ENCODE measurements around the gene TAAR9.
"Not testable (repeated sequence)": the region's sequence is repeated elsewhere in the genome, so short reads cannot be mapped to it uniquely, and the experiment has no call there.

The TAAR9 gene

DNA sequence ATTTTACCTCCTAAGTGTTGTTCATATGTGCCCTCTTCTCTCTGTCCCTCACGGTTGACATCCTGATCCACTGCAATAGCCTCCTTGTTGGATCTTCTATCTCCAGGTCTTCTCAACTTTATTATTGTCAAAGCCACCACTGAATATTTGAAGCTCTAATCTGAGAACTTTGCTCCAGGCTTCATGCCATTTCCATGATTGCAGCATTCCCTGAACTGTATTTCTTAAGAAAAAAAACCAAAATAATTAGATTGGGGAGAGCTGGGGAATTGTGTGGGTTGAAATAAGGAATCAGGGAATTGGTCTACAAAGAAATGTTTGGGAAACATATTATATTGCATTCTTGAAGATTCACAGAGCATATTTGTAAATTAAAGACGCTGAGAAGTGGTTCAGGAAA, 22.7 kb upstream of the TAAR9 start:
- DNase-seq (ENCODE audit: low spot score): no peak
- TF ChIP-seq, protein P1, sequence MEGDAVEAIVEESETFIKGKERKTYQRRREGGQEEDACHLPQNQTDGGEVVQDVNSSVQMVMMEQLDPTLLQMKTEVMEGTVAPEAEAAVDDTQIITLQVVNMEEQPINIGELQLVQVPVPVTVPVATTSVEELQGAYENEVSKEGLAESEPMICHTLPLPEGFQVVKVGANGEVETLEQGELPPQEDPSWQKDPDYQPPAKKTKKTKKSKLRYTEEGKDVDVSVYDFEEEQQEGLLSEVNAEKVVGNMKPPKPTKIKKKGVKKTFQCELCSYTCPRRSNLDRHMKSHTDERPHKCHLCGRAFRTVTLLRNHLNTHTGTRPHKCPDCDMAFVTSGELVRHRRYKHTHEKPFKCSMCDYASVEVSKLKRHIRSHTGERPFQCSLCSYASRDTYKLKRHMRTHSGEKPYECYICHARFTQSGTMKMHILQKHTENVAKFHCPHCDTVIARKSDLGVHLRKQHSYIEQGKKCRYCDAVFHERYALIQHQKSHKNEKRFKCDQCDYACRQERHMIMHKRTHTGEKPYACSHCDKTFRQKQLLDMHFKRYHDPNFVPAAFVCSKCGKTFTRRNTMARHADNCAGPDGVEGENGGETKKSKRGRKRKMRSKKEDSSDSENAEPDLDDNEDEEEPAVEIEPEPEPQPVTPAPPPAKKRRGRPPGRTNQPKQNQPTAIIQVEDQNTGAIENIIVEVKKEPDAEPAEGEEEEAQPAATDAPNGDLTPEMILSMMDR (IDR thresholded peaks at IDR 0.05; ENCODE audit: extremely low read depth, missing control alignments): no peak

DNA sequence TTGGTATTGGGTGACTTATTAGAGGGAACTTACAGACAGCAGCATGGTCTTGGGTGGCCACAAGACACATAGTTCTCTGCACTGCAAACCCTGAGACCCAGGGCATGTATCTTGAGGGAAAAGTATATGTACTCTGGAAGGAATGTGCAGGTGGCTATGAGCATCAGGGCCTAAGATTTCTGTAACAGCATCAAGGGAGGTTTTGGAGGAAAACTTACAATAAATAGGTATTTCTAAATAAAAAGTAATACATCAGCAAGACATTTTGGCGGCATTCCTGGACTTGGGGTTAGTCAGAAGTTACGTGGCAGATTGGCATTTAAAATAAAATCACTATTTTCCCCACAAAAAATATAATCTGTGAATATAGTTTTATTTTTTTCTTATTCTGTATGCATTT, 17.1 kb upstream of the TAAR9 start:
- TF ChIP-seq, protein P1 (IDR thresholded peaks at IDR 0.05; ENCODE audit: extremely low read depth, missing control alignments): no peak
- no peak for DNase-seq (ENCODE audit: low spot score)

DNA sequence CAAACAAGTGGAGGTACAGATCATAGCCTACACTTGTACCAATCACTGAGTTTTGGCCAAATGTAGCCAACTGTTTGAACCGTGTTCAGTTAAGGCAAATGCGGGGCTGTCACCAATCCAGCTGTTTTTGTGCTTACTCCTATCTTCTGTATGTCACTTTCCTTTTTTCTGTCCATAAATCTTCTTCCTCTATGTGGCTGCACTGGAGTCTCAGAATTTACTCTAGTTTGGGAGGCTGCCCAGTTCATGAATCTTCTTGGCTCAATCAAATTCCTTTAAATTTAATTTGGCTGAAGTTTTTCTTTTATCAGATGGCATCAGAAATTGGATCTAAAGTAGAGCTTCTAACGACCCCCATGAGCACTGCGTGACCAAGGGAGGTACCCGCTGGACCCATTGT, 13.4 kb upstream of the TAAR9 start:
- TF ChIP-seq, protein P1 (IDR thresholded peaks at IDR 0.05; ENCODE audit: extremely low read depth, missing control alignments): no peak
- DNase-seq (ENCODE audit: low spot score): no peak

DNA sequence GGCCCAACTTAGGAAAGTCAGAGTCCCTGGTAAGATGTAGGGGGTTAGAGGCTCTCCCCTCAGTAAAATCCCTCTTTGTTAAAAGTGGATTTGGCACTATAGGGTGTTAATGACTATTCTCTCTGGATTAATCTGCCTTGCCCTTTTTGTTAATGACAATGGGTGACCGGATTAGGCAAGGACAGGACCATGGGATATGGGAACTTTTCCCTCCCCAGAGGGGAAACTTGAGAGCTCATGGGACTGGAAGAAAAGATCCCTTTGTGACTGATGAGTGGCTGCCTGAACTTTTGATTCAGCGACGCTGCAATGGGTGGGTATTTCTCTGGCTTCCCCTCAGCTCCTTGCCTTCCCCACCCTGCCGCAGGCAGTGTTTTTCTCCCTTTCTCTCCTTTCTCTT, 12.2 kb upstream of the TAAR9 start:
- no peak for DNase-seq (ENCODE audit: low spot score)
- TF ChIP-seq, protein P1 (IDR thresholded peaks at IDR 0.05; ENCODE audit: extremely low read depth, missing control alignments): no peak

DNA sequence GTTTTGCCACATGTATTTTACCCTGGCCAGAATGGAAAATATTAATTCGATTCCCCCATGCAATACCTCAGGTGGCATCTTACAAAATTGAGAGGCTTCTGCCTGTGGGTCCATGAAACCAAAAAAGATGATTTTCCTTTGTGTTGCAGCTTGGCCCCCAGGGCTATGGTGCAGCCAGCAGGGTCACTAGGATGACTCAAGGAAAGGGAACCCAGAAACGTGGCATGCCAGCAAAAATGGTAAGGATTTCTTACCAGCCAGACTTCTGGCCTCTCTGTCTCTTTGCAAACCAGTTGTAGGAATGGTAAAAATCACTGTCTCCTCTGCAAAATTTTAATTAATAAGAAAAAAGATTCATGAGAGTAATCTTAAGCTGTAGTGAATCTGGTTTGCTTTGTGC, 11.6 kb upstream of the TAAR9 start:
- DNase-seq (ENCODE audit: low spot score): no peak
- TF ChIP-seq, protein P1 (IDR thresholded peaks at IDR 0.05; ENCODE audit: extremely low read depth, missing control alignments): no peak

DNA sequence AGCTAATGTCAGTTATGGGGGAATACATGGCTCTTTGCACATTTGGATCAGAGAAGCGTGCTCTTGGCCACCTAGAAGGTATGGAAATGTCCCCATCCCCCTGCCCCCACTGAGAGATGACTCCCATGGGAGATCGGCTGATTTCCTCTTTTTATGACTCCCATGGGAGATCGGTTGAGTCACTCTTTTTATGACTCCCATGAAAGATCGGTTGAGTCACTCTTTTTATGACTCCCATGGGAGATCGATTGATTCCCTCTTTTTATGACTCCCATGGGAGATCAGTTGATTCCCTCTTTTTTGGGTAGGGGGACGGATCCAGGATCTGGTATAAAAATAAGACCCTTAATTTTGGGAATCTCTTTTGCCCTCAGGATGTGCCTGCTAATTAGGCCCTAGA, 10.3 kb upstream of the TAAR9 start:
- DNase-seq (ENCODE audit: low spot score): no peak
- TF ChIP-seq, protein P1 (IDR thresholded peaks at IDR 0.05; ENCODE audit: extremely low read depth, missing control alignments): no peak

DNA sequence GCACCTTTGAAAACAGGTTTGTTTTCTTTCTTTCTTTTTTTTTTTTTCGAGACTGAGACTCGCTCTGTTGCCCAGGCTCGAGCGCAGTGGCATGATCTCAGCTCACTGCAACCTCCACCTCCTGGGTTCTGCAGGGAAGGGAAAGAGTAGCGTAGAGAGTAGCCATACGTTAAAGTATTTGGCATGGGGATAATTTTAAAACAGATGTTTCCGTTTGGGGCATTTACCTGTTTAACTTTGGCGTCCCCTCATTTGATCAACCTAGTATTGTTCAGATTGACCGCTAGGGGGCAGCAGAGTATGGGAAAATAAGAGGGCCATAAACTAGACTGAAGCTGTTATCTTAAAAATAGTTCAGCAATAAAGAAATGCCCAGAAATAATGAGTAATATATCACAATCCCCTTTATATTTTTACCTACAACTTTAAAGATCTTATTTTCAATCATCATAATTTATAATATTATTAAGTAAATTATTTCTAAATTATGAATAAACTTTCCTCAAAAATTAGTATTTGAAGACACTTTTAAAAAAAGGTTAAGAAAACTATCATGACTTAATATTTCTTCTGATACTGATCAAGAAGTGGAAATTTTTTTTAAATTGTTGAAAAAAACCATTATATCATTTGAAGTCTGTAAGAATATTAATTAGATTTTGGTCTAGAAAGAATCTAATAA, 7.6 kb upstream of the TAAR9 start:
- TF ChIP-seq, protein P1 (IDR thresholded peaks at IDR 0.05; ENCODE audit: extremely low read depth, missing control alignments): peak; percentile 23
- peak; percentile 36 for DNase-seq (ENCODE audit: low spot score)

DNA sequence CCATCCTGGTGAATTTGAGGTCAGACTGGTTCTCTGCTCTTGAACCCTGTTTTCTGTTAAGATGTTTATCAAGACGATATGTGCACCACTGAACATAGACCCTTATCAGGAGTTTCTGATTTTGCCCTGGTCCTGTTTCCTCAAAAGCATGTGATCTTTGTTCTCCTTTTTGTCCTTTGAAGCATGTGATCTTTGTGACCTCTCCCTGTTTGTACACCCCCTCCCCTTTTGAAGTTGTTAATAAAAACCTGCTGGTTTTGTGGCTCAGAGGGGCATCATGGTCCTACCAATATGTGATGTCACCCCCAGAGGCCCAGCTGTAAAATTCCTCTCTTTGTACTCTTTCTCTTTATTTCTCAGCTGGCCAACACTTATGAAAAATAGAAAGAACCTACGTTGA, 3.5 kb upstream of the TAAR9 start:
- DNase-seq (ENCODE audit: low spot score): not testable (repeated sequence)
